NCI-H1930 (cell line): ENCODE results near the gene CCDC196.

Experiments
- DNase-seq, 2 experiments: peaks; one replicate each; lab custom pipeline; 2025; lab: John Stamatoyannopoulos, UW

Gene CCDC196

GRCh38 chr14:66485910-66486421 lies at the start of gene CCDC196:
Gene CCDC196, plus strand, starts transcription at chr14:66486371. Its CDS starts 132 bp downstream, at chr14:66486503.
- no peak for DNase-seq

GRCh38 chr14:66440801-66441200 lies 45.4 kb upstream of the CCDC196 start:
- no peak for DNase-seq

GRCh38 chr14:66442953-66443571 lies 43.1 kb upstream of the CCDC196 start:
- DNase-seq = no peak

GRCh38 chr14:66443785-66444184 lies 42.4 kb upstream of the CCDC196 start:
- no peak for DNase-seq

GRCh38 chr14:66444271-66444927 lies 41.8 kb upstream of the CCDC196 start:
- no peak for DNase-seq

GRCh38 chr14:66445936-66446335 lies 40.2 kb upstream of the CCDC196 start:
- no peak for DNase-seq

- DNase-seq = no peak
These were observed 32.7 kb upstream of the CCDC196 start for GRCh38 chr14:66453469-66453868.

GRCh38 chr14:66459603-66460002 lies 26.6 kb upstream of the CCDC196 start:
- no peak for DNase-seq

- DNase-seq = no peak
These were observed 21.9 kb upstream of the CCDC196 start for GRCh38 chr14:66464261-66464660.

GRCh38 chr14:66468778-66469367 lies 17.3 kb upstream of the CCDC196 start:
- DNase-seq = no peak

- no peak for DNase-seq
These were observed 14.6 kb upstream of the CCDC196 start for GRCh38 chr14:66471584-66471983.

GRCh38 chr14:66472251-66472650 lies 13.9 kb upstream of the CCDC196 start:
- DNase-seq = no peak

GRCh38 chr14:66473223-66473622 lies 12.9 kb upstream of the CCDC196 start:
- DNase-seq = no peak

GRCh38 chr14:66476964-66477363 lies 9.2 kb upstream of the CCDC196 start:
- DNase-seq = no peak

GRCh38 chr14:66477567-66477966 lies 8.6 kb upstream of the CCDC196 start:
- DNase-seq = no peak

GRCh38 chr14:66482873-66483272 lies 3.3 kb upstream of the CCDC196 start:
- DNase-seq = no peak

- no peak for DNase-seq
These were observed 2.8 kb upstream of the CCDC196 start for GRCh38 chr14:66483322-66483721.

GRCh38 chr14:66485029-66485428 lies 1.1 kb upstream of the CCDC196 start:
- DNase-seq = no peak

- DNase-seq = no peak
These were observed 993 bp downstream of the CCDC196 start for GRCh38 chr14:66487164-66487563.

- DNase-seq = no peak
These were observed 4.3 kb downstream of the CCDC196 start for GRCh38 chr14:66490143-66491111.

GRCh38 chr14:66493750-66494149 lies 7.6 kb downstream of the CCDC196 start:
- no peak for DNase-seq
